ENCODE measurements around the gene COPZ2. TPM values are rescaled to one million over a fixed set of nuclear protein-coding genes. Genes with fewer than 3 reads are reported as not detected.
"Not testable (repeated sequence)": the region's sequence is repeated elsewhere in the genome, so short reads cannot be mapped to it uniquely, and the experiment has no call there.

The COPZ2 gene
- total RNA-seq, 4 donors from 2014 or later = 58.1 to 73.9 (median 64.1) TPM

GRCh38 chr17:48004983-48005382 is 32.6 kb downstream of the COPZ2 start:
- no peak for DNase-seq (ENCODE audit: extremely low spot score)
- Histone ChIP-seq H3K27ac (replicated peaks in 1 of 4) (no peak overlapping the region), H3K4me1 (peaks cover 5 to 22% (median 19%) of the 10 kb centered on the region in 4 donors), H3K27me3 (peaks cover 0 to 43% (median 5%) of the 10 kb centered on the region in 4 donors), H3K9me3 (no peaks in the 10 kb centered on the region), H3K4me3 (no peak overlapping the region), H3K36me3 (no peaks in the 10 kb centered on the region)
- TF ChIP-seq POLR2AphosphoS5 (IDR thresholded peaks at IDR 0.05) (no peak), POLR2A (IDR thresholded peaks at IDR 0.05; ENCODE audit: low read depth) (no peak), EP300 (IDR thresholded peaks at IDR 0.05) (no peak), CTCF (IDR thresholded peaks at IDR 0.05) (no peak)
- intact Hi-C loops (cut with DNase I) = no loop called here
- 40% methylated on average over 3 of the region's 3 CpGs for WGBS

- H3K4me1 ChIP-seq = peaks cover 5 to 22% (median 19%) of the 10 kb centered on the region in 4 donors
- H3K36me3 ChIP-seq = no peaks in the 10 kb centered on the region
- H3K27me3 ChIP-seq = peaks cover 0 to 30% (median 0%) of the 10 kb centered on the region in 4 donors
- 70% methylated on average over 12 of the region's 17 CpGs for WGBS
- H3K9me3 ChIP-seq = no peaks in the 10 kb centered on the region
- TF ChIP-seq POLR2A (IDR thresholded peaks at IDR 0.05; ENCODE audit: low read depth) = no peak
- intact Hi-C loops (cut with DNase I) = no loop called here
- H3K4me3 ChIP-seq = no peak overlapping the region
- no peak overlapping the region for H3K27ac ChIP-seq (replicated peaks in 1 of 4)
- no peak for DNase-seq (ENCODE audit: extremely low spot score)
These were observed 34.0 kb downstream of the COPZ2 start for GRCh38 chr17:48003417-48004151.

- DNase-seq (ENCODE audit: extremely low spot score) = no peak
- 55% methylated on average over 7 of the region's 7 CpGs for WGBS
- Histone ChIP-seq H3K4me1 (peaks cover 5 to 22% (median 19%) of the 10 kb centered on the region in 4 donors), H3K4me3 (no peak overlapping the region), H3K9me3 (no peaks in the 10 kb centered on the region), H3K36me3 (no peaks in the 10 kb centered on the region), H3K27me3 (peaks cover 0 to 34% (median 0%) of the 10 kb centered on the region in 4 donors), H3K27ac (replicated peaks in 1 of 4) (peak overlapping the region in 3 of 4 donors; percentile 29 to 61 (median 32))
- no peak for TF ChIP-seq CTCF (IDR thresholded peaks at IDR 0.05)
- TF ChIP-seq POLR2A (IDR thresholded peaks at IDR 0.05; ENCODE audit: low read depth) = no peak
- no peak for TF ChIP-seq POLR2AphosphoS5 (IDR thresholded peaks at IDR 0.05)
- TF ChIP-seq EP300 (IDR thresholded peaks at IDR 0.05) = no peak
- intact Hi-C loops (cut with DNase I) = no loop called here
These were observed 34.6 kb downstream of the COPZ2 start for GRCh38 chr17:48002916-48003416.

- DNase-seq (ENCODE audit: extremely low spot score) = no peak
- Histone ChIP-seq H3K4me3 (no peak overlapping the region), H3K27ac (replicated peaks in 1 of 4) (peak overlapping the region; percentile 29 to 61 (median 40)), H3K4me1 (peaks cover 5 to 22% (median 19%) of the 10 kb centered on the region in 4 donors), H3K27me3 (peaks cover 0 to 34% (median 0%) of the 10 kb centered on the region in 4 donors), H3K9me3 (no peaks in the 10 kb centered on the region), H3K36me3 (no peaks in the 10 kb centered on the region)
- intact Hi-C loops (cut with DNase I) = no loop called here
- WGBS = 50% methylated on average over 4 of the region's 4 CpGs
- TF ChIP-seq CTCF (IDR thresholded peaks at IDR 0.05) (no peak), POLR2AphosphoS5 (IDR thresholded peaks at IDR 0.05) (no peak), EP300 (IDR thresholded peaks at IDR 0.05) (no peak), POLR2A (IDR thresholded peaks at IDR 0.05; ENCODE audit: low read depth) (no peak)
These were observed 35.2 kb downstream of the COPZ2 start for GRCh38 chr17:48002266-48002915.

- H3K9me3 ChIP-seq; intact Hi-C loops (cut with DNase I); DNase-seq (ENCODE audit: extremely low spot score); H3K36me3 ChIP-seq; H3K4me3 ChIP-seq; H3K27ac ChIP-seq (replicated peaks in 1 of 4): not testable (repeated sequence)
- WGBS = 90% methylated on average over 5 of the region's 5 CpGs
- Histone ChIP-seq H3K27me3 (peaks cover 0 to 36% (median 0%) of the 10 kb centered on the region in 4 donors), H3K4me1 (peaks cover 5 to 22% (median 19%) of the 10 kb centered on the region in 4 donors)
These were observed 35.9 kb downstream of the COPZ2 start for GRCh38 chr17:48001657-48002056.
